Cortex of kidney (tissue), 1 donor: Measurements from ENCODE around the gene WNK1.
"Not testable (repeated sequence)": the region's sequence is repeated elsewhere in the genome, so short reads cannot be mapped to it uniquely, and the experiment has no call there.

ENCODE experiments used
- DNase-seq: peaks from one replicate; lab custom pipeline; 2025; lab: John Stamatoyannopoulos, UW

WNK1 gene

DNA sequence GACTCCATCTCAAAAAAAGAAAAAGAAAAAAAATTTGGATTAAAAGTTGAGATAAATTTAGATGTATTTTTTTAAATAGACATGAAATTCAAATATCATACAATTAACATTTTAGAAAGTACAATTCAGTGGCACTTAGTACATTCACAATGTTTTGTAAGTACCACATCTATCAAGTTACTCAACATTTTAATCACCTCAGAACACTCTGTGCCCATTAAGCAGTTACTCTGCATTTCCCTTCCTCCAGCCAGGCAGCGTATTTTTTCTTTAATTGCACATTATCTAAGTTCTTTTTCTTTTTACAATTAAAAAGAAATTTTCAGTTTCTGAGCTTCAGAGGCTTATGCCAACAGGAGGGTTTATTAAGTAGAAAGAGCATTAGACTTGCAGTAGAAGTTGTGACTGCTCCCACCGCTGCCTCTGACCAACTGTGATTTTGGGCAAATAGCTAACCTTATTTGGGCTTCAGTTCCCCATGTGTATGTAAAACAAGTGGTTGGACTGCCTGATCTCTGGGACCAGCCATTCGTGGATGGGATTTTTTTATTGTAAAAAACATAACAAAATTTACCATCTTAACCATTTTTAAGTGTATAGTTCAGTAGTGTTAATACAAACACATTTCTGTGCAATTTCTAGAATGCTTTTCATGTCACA, 65.7 kb downstream of the WNK1 start:
- DNase-seq = no peak

DNA sequence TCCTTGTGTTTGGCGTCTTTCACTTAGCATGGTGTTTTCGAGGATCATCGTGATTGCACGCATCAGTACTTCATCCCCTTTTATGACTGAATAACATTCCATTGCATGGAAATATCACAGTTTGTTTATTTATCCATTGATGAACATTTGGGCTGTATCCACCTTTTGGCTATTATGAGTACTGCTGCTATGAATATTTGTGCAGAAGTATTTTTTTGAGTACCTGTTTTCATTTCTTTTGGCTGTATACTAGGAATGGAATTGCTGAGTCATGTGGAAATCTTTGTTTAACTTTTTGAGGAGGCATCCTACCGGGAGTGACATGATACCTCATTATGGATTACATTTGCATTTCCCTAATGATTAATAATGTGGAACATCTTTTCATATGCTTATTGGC, 66.4 kb downstream of the WNK1 start:
- no peak for DNase-seq

GRCh38 chr12:820336-820735, 68.0 kb downstream of the WNK1 start:
- DNase-seq = no peak

DNA sequence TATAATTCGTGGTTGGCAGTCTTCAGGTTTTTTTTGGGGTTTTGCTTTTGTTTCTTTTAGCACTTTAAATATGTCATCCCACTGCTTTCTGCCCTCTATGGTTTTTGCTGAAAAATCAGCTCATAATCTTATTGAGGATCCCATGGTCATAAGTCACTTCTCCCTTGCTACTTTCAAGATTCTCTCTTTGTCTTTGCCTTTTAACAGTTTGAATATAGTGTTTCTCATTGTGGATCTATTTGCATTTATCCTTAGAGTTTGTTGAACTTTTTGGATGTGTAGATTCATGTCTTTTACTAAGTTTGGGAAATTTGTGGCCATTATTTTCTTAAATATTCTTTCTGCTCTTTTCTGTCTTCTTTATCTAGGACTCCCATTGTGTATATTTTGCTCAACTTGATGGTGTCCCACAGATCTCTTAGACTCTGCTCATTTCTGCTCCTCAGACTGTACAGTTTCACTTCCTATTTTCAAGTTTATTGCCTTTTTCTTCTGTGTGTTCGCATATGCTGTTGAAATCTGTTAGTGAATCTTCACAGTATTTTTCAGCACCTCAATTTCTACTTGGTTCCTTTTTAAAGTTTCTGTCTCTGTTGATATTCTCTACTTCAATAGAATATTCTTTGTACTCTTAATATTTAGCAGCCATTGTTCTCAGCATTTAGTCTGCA, 70.8 kb downstream of the WNK1 start:
- DNase-seq = no peak

DNA sequence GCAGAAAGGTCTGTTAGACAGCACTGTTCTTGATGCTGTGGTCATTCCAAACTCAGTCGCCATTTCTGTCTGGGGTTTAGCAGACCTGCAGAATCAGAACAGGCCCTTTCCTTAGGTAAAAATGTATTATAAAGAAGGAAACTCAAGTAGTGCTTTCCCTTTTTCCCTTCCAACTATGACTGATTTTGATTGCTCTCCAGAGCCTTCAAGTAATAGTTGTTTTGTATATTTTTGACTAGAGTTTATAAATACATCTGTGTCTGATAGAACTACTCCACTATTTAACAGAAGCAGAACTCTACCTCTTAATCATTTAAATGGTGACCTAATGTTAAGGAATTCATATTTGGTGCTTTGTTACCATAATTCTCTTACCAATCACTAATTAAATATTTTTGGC, 74.0 kb downstream of the WNK1 start:
- DNase-seq = no peak

- DNase-seq = no peak
These were observed 76.5 kb downstream of the WNK1 start for GRCh38 chr12:828726-829395.

DNA sequence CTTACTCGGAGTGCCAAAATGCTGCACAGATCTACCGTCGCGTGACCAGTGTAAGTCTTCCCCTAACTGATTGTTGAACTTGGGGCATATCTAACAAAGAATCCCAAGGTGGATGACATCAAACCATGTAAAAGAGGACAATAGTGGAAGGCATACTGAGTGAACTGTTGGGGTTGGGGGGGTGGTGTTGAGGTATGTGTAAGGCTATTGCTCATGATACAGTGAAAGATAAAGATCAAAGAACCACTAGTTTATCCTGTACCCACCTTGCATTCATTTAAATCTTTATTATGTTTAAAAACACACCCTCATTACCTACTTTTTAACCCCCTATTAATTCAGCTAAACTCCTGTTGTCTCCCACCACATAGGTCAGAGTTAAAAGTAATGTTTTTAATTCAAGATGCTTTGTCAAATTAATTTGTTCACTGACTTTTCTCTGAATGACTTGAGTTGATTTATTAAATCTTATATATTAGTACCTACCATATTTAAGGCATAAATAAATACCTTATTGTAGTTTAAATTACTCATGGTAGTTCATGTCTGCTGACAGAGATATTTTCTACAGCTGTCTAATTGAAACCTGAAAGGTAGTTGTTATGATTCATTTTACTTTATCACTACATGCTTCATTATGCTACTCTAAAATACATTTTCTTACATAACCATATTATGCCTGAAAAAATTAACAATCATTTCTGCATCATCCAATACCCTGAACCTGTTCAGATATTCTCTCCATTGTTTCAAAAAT, 77.9 kb downstream of the WNK1 start:
- no peak for DNase-seq

DNA sequence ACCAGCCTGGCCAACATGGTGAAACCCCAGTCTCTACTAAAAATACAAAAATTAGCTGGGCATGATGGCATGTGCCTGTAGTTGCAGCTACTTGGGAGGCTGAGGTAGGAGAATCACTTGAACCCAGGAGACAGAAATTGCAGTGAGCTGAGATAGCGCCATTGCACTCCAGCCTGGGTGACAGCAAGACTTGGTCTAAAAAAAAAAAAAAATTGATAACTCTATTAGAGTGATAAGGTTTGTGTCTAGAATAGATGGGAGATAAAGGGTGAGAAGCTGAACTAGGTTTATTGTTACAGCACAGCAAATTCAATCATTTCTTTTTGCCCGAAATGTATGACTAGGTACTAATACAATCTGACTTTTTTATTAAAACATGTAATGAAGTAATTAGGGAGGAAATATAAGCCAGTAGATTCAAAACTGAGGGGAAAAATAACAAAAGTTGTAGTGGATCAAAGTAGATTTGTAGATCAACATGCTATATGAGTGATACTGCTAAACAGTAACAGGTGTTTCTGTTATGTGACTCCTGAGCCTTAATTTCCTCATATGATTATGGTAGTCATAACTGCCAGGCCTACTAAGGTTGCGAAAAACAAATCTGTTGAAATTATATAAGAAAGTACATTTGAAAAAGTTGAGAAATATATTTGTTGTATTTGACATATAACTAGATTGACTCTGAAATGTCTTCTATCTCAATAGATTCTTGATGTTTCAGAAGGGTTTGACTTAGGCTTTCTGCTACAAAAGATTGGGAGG, 83.6 kb downstream of the WNK1 start:
- DNase-seq = no peak

DNA sequence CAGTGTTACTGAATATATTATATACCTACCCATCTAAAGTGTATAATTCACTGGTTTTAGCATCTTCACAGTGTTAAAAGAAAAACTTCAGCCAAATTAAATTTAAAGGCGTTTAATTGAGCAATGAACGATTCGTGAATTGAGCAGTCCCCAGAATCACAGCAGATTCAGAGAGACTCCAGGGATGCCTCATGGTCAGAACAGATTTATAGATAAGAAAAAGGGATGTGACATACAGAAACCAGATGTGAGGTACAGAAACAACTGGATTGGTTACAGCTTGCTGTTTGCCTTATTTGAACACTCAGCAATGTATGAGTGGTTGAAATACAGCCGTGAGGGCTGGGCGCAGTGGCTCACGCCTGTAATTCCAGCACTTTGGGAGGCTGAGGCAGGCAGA, 84.6 kb downstream of the WNK1 start:
- DNase-seq = no peak

DNA sequence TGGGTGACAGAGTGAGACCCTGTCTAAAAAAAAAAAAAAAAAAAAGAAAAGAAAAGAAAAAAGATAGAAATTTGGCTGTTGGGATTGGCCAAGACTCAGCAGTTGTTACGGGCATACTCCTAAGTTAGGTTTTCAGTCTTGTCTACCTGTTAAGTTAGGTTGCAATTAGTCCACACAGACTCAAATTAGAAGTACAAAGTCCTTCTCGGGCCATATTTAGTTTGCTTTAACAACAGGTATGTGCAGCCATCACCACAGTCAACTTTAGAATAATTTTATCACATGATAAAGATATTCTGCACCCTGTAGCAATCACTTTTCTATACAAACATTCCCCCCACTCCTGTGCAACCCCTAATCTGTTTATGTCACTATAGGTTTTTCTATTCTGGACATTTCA, 85.2 kb downstream of the WNK1 start:
- no peak for DNase-seq

DNA sequence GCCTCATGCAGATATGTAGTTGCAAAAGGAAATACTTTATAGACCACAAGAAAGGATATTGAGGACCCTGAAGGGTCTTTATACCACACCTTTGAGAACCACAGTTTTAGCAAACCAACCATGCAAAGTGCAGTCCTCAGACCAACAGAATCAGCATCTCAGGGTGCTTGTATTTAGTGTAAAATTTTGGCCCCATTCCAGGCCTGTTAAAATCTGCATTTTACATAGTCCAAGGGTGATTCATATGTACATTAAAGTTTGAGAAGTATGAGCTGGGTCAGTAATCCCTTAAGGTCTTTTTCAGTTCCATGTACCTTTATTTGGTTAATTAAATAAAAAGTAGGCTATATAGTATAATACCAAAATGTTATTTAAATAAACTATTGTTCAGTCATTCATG, 91.2 kb downstream of the WNK1 start:
- DNase-seq = no peak

- DNase-seq = no peak
These were observed 94.0 kb downstream of the WNK1 start for GRCh38 chr12:846421-846820.

DNA sequence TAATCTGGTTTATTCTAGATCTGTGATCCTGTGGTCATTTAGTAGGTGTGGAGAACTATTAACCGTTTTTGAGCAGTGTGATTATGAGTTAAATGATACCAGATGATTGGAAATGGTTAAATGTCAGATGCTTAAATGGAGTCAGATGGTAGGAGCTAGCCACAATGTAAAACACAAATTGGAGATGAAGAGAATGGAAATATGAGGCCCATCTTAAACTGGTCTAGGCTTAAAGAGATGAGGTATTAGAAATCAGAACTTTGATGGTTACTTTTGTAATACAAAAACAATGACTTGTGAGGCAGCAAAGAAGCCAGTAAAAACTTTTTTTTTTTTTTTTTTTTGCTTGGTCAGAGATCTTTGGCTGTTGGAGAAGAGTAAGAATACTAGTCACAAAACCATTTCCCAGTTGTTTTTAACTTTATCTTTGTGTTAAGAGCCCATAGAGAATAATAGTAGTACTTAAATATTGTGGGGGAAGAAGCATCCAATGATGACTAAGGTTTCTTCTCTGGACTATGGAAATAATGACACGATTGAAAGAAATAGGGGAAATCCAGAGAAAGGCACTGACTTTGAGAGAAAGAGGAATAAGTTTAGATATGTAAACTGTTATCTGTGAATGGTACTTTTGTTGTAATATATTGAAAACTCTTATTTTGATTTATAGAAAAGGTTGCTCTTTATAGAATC, 95.9 kb downstream of the WNK1 start:
- no peak for DNase-seq

GRCh38 chr12:848882-849527, 96.6 kb downstream of the WNK1 start:
- DNase-seq = no peak

DNA sequence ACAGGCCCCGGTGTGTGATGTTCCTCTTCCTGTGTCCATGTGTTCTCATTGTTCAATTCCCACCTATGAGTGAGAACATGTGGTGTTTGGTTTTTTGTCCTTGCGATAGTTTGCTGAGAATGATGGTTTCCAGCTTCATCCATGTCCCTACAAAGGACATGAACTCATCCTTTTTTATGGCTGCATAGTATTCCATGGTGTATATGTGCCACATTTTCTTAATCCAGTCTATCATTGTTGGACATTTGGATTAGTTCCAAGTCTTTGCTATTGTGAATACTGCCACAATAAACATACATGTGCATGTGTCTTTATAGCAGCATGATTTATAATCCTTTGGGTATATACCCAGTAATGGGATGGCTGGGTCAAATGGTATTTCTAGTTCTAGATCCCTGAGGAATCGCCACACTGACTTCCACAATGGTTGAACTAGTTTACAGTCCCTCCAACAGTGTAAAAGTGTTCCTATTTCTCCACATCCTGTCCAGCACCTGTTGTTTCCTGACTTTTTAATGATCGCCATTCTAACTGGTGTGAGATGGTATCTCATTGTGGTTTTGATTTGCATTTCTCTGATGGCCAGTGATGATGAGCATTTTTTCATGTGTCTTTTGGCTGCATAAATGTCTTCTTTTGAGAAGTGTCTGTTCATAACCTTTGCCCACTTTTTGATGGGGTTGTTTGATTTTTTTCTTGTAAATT, 97.5 kb downstream of the WNK1 start:
- DNase-seq = not testable (repeated sequence)

- no peak for DNase-seq
These were observed 99.0 kb downstream of the WNK1 start for GRCh38 chr12:851343-851742.

DNA sequence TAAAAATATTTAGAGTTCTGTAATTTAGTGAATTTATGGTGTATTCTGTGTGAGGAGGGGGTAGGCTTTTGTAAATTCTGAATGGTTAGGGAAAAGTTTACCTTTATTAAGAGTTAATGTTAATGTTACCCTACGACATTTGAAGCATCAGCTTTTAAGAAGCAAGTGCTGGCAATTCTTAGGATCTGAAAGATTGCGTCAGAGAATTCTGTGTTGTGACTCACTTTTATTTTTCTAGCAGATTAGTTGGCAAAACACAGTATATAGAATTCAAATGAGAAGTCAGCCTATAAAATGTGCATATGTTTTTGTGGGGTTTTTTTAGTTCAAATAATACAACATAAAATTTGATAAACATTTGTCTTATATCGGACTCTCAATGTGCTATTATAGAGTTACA, 99.5 kb downstream of the WNK1 start:
- DNase-seq = no peak

GRCh38 chr12:852864-853263, 100.5 kb downstream of the WNK1 start:
- DNase-seq = no peak

- no peak for DNase-seq
These were observed 105.2 kb downstream of the WNK1 start for GRCh38 chr12:857611-858010.

DNA sequence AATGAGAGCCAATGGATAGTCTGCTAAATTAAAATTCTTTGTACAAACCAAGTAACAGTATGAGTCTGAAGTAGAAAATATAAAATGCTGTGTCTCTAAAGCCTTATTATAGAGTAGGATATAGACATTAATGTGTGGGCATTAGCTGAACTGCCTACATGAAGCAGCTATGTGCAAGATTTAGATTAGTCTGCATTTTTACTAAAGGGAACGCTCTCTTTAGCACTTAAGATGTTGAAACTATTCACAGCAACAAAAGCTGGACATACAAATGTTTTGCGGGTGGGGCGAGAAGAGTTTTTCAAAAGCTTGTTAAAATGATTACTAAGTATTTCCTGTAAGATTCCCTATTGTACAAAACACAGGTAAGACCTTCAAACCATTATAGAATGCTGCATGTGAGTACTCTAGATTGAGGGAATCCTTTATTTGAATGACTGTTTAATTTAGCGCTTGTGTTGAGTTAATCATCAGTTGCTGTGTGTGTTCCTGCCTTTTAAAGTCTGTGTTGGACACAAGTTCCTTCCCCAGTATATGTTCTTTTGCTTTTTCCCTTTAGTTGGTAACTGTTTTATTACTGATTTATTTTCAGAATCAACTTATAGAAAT, 110.0 kb downstream of the WNK1 start:
- no peak for DNase-seq
